Left ventricle myocardium inferior (tissue), 1 donor: ENCODE results near the gene RAPGEF3. TPM values are rescaled to one million over a fixed set of nuclear protein-coding genes. Genes with fewer than 3 reads are reported as not detected.

Experiments
- DNase-seq: peaks from one replicate; pipeline ENCODE4 v3.0.0-alpha.2; 2020
- H3K27ac ChIP-seq: fragments of 200-600 bp; replicated peaks from 2 replicates; pipeline ENCODE4 v1.8.0; 2021
- H3K27me3 ChIP-seq: fragments of 200-600 bp; 2 replicates; pipeline ENCODE4 v1.8.0; 2021; ENCODE audit warnings: low read depth
- H3K36me3 ChIP-seq: fragments of 200-600 bp; 2 replicates; pipeline ENCODE4 v1.8.0; 2021
- H3K4me1 ChIP-seq: fragments of 200-600 bp; 2 replicates; pipeline ENCODE4 v1.8.0; 2021
- H3K4me3 ChIP-seq: fragments of 200-600 bp; 2 replicates; pipeline ENCODE4 v1.8.0; 2021; ENCODE audit warnings: mild to moderate bottlenecking, moderate library complexity
- H3K9me3 ChIP-seq: fragments of 200-600 bp; replicated peaks from 2 replicates; pipeline ENCODE4 v1.8.0; 2021
- intact Hi-C: fragments of 100-400 bp; cut with micrococcal nuclease; formaldehyde crosslinking; loops from one replicate; pipeline ENCODE4 v1.11.0; 2022
- total RNA-seq: library from RNA; stranded (reverse); fragmentation: NEBNext Ultra II Directional; extraction: Animal tissue kit (Norgen Biotek cat#: 25700); gene quantifications from one replicate; pipeline ENCODE4 v1.2.1, GENCODE V29; 2021
- TF ChIP-seq, protein P1 (sequence below): fragments of 200-600 bp; IDR thresholded peaks from 2 replicates; pipeline ENCODE4 v1.8.0; 2021; ENCODE audit warnings: antibody characterized with exemption, mild to moderate bottlenecking, borderline replicate concordance
- donor health status: DM: no; HTN: yes; CAD: no; lungs with severe emphysema.

The RAPGEF3 gene
- total RNA-seq, 1 donor from 2014 or later = 34.8 TPM

DNA sequence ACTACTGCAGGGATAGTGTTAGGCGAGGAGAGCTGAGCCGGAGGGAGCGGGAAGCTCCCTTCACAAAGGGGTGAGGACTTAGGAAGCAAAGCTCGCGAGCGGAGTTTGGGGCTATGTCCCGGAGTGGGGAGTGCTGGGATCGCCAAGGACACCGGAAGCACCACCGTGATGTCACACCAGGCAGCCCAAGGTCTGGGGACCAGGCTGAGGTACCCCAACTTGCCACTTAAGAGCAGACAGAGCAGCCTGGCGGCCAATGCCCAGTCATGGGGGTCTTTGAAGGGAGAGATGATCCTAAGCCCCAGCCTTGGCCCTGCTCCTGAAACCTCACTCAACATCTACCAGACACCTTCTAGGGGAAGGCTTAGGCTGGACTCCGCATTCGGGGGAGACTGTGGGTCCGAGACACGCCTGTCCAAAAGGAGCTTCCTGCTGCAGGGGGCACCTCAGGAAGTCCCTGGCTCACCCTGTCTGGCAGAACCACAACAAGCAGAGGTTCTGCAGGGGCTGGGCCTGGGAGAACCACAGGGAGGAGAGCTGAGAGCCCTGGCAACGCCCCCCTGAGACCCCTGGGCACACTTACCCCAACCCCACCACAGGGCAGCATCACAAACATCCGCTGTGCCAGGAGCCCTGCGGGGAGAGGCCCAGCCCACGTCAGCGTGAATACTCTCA is 32.1 kb upstream of the RAPGEF3 start:
- no peak for DNase-seq

GRCh38 chr12:47789712-47790489 is 31.2 kb upstream of the RAPGEF3 start:
- H3K27ac ChIP-seq = peak overlapping the region; percentile 12
- H3K27me3 ChIP-seq = no peaks in the 10 kb centered on the region
- H3K9me3 ChIP-seq = no peaks in the 10 kb centered on the region
- TF ChIP-seq, protein P1, sequence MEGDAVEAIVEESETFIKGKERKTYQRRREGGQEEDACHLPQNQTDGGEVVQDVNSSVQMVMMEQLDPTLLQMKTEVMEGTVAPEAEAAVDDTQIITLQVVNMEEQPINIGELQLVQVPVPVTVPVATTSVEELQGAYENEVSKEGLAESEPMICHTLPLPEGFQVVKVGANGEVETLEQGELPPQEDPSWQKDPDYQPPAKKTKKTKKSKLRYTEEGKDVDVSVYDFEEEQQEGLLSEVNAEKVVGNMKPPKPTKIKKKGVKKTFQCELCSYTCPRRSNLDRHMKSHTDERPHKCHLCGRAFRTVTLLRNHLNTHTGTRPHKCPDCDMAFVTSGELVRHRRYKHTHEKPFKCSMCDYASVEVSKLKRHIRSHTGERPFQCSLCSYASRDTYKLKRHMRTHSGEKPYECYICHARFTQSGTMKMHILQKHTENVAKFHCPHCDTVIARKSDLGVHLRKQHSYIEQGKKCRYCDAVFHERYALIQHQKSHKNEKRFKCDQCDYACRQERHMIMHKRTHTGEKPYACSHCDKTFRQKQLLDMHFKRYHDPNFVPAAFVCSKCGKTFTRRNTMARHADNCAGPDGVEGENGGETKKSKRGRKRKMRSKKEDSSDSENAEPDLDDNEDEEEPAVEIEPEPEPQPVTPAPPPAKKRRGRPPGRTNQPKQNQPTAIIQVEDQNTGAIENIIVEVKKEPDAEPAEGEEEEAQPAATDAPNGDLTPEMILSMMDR = no peak
- DNase-seq = peak; percentile 12
- peaks cover 4% of the 10 kb centered on the region for H3K4me1 ChIP-seq
- H3K36me3 ChIP-seq = peaks cover 100% of the 10 kb centered on the region
- no peak overlapping the region for H3K4me3 ChIP-seq
- intact Hi-C loops = no loop called here

More for the DNA sequence above, 32.1 kb upstream of the RAPGEF3 start:
- Histone ChIP-seq H3K4me3 (no peak overlapping the region), H3K27me3 (no peaks in the 10 kb centered on the region), H3K9me3 (no peaks in the 10 kb centered on the region), H3K27ac (no peak overlapping the region), H3K4me1 (peaks cover 4% of the 10 kb centered on the region), H3K36me3 (peaks cover 100% of the 10 kb centered on the region)
- TF ChIP-seq, protein P1 = no peak
- intact Hi-C loops = no loop called here

DNA sequence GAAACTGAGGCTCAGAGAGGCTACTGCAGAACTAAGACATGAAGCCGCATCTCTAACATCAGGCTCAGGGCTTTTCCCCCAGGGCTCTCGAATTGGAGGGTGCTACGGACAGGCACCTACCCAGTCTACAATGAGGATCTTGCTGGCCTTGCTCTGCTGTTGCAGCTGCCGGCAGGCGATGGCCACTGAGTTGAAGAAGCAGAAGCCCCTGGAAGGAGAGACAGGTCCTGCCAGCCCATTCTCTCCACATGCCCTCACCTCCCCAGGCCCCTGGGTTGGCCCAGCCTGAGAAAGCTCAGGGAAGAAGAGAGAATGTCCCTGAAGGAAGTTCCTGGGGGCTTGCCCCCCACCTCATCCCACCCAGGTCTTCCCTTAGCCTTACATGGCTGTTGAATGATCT is 30.5 kb upstream of the RAPGEF3 start:
- intact Hi-C loops = no loop called here
- TF ChIP-seq, protein P1 = no peak
- DNase-seq = peak; percentile 7

GRCh38 chr12:47787596-47788319 is 29.1 kb upstream of the RAPGEF3 start:
- Histone ChIP-seq H3K4me1 (peaks cover 17% of the 10 kb centered on the region), H3K27me3 (no peaks in the 10 kb centered on the region), H3K9me3 (no peaks in the 10 kb centered on the region), H3K27ac (peak overlapping the region; percentile 9), H3K4me3 (no peak overlapping the region), H3K36me3 (peaks cover 100% of the 10 kb centered on the region)
- TF ChIP-seq, protein P1 = no peak
- intact Hi-C loops = no loop called here
- peak; percentile 9 for DNase-seq

More for the DNA sequence above, 30.5 kb upstream of the RAPGEF3 start:
- H3K27ac ChIP-seq = no peak overlapping the region
- H3K36me3 ChIP-seq = peaks cover 100% of the 10 kb centered on the region
- H3K27me3 ChIP-seq = no peaks in the 10 kb centered on the region
- H3K4me1 ChIP-seq = peaks cover 5% of the 10 kb centered on the region
- no peak overlapping the region for H3K4me3 ChIP-seq
- no peaks in the 10 kb centered on the region for H3K9me3 ChIP-seq

DNA sequence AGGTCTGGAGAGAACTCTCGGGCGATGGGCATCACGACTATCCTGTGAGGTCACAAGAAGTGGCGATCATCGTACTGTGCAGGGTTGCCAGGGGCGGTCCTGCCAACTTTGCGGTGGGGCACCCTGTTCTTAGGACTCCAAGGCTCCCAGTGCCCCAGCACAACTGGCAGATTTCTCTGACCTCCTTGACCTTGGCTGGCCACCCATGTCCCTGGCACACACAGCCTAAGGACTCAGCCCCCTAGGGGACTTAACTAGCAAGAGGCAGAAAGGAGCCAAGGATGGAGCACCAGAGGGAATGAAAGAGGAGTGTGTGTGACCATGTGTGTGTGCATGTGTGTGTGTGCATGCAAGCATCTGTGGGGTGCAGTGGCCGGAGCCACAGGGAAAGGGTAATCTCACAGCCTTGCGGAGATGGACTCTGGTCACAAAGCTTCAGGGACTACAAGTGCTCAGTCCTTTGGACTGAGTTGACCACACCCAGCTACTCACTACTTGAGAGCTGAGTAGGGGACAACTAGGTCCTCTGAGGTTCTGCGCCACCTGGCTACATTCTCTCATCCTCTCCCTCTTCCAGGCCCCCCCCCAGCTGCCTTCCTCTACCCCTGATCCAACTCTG is 28.1 kb upstream of the RAPGEF3 start:
- Histone ChIP-seq H3K27me3 (no peaks in the 10 kb centered on the region), H3K4me3 (no peak overlapping the region), H3K27ac (peak overlapping the region; percentile 38), H3K9me3 (no peaks in the 10 kb centered on the region), H3K4me1 (peaks cover 20% of the 10 kb centered on the region), H3K36me3 (peaks cover 100% of the 10 kb centered on the region)
- TF ChIP-seq, protein P1 = no peak
- intact Hi-C loops = no loop called here
- no peak for DNase-seq
